Tibial artery (tissue), 4 donors: ENCODE measurements around the gene PPARA.

Experiments used
- DNase-seq, 2 donors: peaks; one replicate each; pipeline ENCODE4 v3.0.0-alpha.2; 2019
- H3K27ac ChIP-seq, 2 donors: fragments of 200-600 bp; sonication (generic) in 1 of 2; 1 replicate in 1 of 2; 2 replicates in 1 of 2; pipeline ENCODE4 v1.5.1; 2018 to 2019; ENCODE audit warnings: mild to moderate bottlenecking in 1 of 2
- H3K27me3 ChIP-seq, 2 donors: fragments of 200-600 bp; sonication (generic) in 1 of 2; one replicate each; pipeline versions ENCODE4 v1.5.1 to v1.6.0; 2016 to 2019
- H3K36me3 ChIP-seq, 3 donors: fragments of 200-600 bp; sonication (generic) in 2 of 3; one replicate each; pipeline ENCODE4 v1.5.1; 2016 to 2019; ENCODE audit warnings: mild to moderate bottlenecking in 2 of 3
- H3K4me1 ChIP-seq, 4 donors: fragments of 200-600 bp; sonication (generic) in 2 of 4; 1 replicate in 3 of 4; 2 replicates in 1 of 4; pipeline ENCODE4 v1.5.1; 2016 to 2019
- H3K4me3 ChIP-seq, 2 donors: fragments of 200-600 bp; sonication (generic) in 1 of 2; 1 replicate in 1 of 2; 2 replicates in 1 of 2; pipeline ENCODE4 v1.5.1; 2018 to 2019; ENCODE audit warnings: mild to moderate bottlenecking in 2 of 2
- H3K9me3 ChIP-seq, 3 donors: fragments of 200-600 bp; sonication (generic) in 1 of 3; one replicate each; pipeline ENCODE4 v1.5.1; 2016 to 2019
- intact Hi-C: fragments of 100-400 bp; cut with DNase I; formaldehyde crosslinking; loops from one replicate; pipeline ENCODE4 v1.15.0; 2023; ENCODE audit warnings: low total_unique reads
- TF ChIP-seq, protein P1 (sequence below), 2 experiments: fragments of 200-600 bp in 1 of 2; fragments of 450-650 bp in 1 of 2; IDR thresholded peaks; one replicate each; pipeline ENCODE4 v1.5.1; 2017 to 2019; ENCODE audit warnings: antibody characterized with exemption in 2 of 2, mild to moderate bottlenecking in 1 of 2, moderate library complexity in 1 of 2

PPARA gene

DNA sequence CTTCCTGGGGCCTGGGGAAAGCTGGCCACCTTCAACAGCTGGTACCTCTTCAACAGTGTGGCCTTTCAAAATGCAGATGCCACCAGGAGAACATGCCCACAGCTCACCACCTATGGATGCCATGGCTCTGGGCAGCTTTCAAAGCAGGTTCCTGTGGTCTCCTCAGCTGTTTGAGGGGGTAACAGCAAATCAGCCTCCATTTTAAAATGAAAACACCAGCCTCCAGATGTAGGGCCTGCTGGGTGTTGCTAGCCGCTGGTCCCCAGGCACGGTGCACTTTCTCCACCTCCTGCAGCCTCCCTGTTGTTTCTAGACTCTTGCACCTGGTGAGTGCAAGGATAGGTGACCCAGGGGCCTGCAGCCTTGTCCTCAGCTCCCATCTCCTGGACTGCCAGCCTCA, 89.7 kb downstream of the PPARA start:
- Histone ChIP-seq H3K27me3 (no peaks in the 10 kb centered on the region), H3K27ac (no peak overlapping the region), H3K9me3 (no peaks in the 10 kb centered on the region), H3K36me3 (peaks cover 19 to 78% (median 25%) of the 10 kb centered on the region in 3 donors), H3K4me3 (no peak overlapping the region), H3K4me1 (no peaks in the 10 kb centered on the region)
- TF ChIP-seq, protein P1, sequence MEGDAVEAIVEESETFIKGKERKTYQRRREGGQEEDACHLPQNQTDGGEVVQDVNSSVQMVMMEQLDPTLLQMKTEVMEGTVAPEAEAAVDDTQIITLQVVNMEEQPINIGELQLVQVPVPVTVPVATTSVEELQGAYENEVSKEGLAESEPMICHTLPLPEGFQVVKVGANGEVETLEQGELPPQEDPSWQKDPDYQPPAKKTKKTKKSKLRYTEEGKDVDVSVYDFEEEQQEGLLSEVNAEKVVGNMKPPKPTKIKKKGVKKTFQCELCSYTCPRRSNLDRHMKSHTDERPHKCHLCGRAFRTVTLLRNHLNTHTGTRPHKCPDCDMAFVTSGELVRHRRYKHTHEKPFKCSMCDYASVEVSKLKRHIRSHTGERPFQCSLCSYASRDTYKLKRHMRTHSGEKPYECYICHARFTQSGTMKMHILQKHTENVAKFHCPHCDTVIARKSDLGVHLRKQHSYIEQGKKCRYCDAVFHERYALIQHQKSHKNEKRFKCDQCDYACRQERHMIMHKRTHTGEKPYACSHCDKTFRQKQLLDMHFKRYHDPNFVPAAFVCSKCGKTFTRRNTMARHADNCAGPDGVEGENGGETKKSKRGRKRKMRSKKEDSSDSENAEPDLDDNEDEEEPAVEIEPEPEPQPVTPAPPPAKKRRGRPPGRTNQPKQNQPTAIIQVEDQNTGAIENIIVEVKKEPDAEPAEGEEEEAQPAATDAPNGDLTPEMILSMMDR (IDR thresholded peaks at IDR 0.05) = no peak
- DNase-seq = peak in 1 of 2 donors; percentile 32
- intact Hi-C loops = no loop called here

DNA sequence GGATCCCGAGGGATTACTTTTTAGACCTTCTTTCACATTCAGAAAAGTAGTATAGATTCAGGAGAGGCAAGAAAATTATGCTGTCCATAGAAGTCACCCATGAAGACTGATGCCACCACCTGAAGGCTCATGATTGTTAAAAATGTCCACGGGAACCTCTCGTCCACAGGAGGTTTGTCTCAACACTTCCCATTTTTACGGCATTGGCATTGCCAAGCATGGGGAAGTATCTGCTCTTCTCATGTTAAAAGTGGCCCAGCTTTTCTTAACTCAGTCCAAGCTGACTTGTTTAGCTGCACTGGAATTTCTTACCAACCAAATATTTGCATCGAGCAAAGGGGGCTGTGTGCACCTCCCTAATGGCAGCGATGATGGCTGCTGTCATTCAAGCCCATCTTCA, 90.2 kb downstream of the PPARA start:
- Histone ChIP-seq H3K4me1 (no peaks in the 10 kb centered on the region), H3K36me3 (peaks cover 19 to 77% (median 21%) of the 10 kb centered on the region in 3 donors), H3K27ac (no peak overlapping the region), H3K27me3 (no peaks in the 10 kb centered on the region), H3K9me3 (no peaks in the 10 kb centered on the region), H3K4me3 (no peak overlapping the region)
- DNase-seq = peak in 1 of 2 donors; percentile 20
- TF ChIP-seq, protein P1 (IDR thresholded peaks at IDR 0.05) = no peak
- intact Hi-C loops = no loop called here

DNA sequence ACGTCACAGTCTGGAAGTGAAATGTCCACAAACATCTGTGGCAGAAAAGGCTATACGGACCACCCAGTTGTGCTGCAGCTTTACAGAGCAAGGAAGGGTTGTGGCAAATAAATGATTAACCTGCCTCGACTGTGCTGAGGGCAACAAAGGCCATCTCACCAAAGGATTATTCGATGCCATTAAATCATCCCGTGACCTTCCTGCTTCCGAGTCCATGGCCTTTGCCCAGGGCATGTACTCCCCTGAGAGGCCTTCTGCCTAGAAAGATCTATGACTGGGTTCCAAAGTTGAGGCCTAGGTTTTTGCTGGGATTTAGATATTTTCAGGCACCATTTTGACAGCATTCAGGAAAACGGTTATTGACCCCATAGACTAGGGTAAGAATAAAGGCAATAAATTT, 90.6 kb downstream of the PPARA start:
- DNase-seq = peak in 1 of 2 donors; percentile 37
- Histone ChIP-seq H3K4me1 (no peaks in the 10 kb centered on the region), H3K4me3 (no peak overlapping the region), H3K27me3 (no peaks in the 10 kb centered on the region), H3K9me3 (no peaks in the 10 kb centered on the region), H3K36me3 (peaks cover 15 to 74% (median 19%) of the 10 kb centered on the region in 3 donors), H3K27ac (no peak overlapping the region)
- intact Hi-C loops = no loop called here
- TF ChIP-seq, protein P1 (IDR thresholded peaks at IDR 0.05) = no peak

DNA sequence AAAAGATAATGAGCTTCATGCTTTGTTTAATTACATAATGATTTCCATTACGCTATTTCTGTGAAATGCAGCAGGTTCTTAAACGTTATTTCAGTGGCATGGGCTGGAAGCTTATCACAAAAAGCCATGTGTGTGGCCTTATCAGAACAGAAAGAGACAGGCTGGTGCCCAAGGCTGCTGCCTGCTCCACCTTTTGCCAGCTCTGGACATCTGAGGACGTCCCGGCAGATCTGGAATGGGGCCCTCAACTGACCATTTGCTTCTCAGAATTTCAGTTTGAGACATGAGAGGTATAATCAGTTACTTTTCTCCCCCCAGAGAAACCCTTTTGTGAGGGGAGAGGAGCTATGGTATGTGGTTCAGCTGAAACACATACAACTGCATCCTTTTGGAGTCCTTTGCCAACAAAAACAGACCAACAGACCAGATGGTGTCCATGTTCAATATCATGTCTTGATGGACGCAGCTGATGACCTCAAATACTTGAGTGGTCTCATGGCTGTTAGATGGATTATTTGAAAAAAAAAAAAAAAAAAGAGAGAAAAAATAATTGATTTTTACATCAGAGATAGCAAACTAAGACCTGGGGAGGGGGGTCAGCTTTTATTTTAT, 91.2 kb downstream of the PPARA start:
- DNase-seq = peak in 1 of 2 donors; percentile 4
- H3K4me1 ChIP-seq = no peaks in the 10 kb centered on the region

DNA sequence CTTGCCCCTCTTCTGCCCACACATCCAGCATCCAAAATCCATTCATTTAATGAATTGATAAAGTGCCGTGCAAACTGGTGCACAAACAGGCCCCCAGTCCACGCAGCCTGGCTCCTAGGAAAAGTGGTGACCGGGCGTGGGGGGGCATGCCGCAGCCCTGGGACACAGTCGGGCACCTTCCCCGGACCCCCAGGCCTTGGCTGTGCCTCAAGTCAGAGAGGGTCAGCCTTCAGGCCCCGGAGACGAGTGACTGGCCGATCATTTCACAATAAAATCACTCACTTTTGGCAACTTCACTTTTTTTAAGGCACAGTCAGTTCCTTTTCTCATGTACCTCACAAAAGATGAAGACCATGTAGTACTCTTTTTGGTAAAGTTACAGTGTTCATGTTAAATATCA, 91.8 kb downstream of the PPARA start:
- DNase-seq = peak in 1 of 2 donors; percentile 40
- peaks cover 8 to 71% (median 14%) of the 10 kb centered on the region in 3 donors for H3K36me3 ChIP-seq
- no peak overlapping the region for H3K4me3 ChIP-seq
- H3K9me3 ChIP-seq = no peaks in the 10 kb centered on the region
- intact Hi-C loops = no loop called here
- no peak overlapping the region for H3K27ac ChIP-seq
- no peaks in the 10 kb centered on the region for H3K27me3 ChIP-seq
- TF ChIP-seq, protein P1 (IDR thresholded peaks at IDR 0.05) = no peak
- H3K4me1 ChIP-seq = no peaks in the 10 kb centered on the region

More for the DNA sequence above, 91.2 kb downstream of the PPARA start:
- Histone ChIP-seq H3K36me3 (peaks cover 11 to 73% (median 14%) of the 10 kb centered on the region in 3 donors), H3K4me3 (no peak overlapping the region), H3K27me3 (no peaks in the 10 kb centered on the region), H3K9me3 (no peaks in the 10 kb centered on the region), H3K27ac (no peak overlapping the region)
- intact Hi-C loops = no loop called here
- TF ChIP-seq, protein P1 (IDR thresholded peaks at IDR 0.05) = no peak
